GM12801 (cell line): Measurements from ENCODE around the gene ARHGEF25.

ENCODE experiments used
- CTCF ChIP-seq: IDR thresholded peaks from one replicate; pipeline ENCODE4 v1.5.1; 2011; ENCODE audit warnings: control low read depth; ENCODE audit not compliant: insufficient read length; ENCODE audit errors: extremely low read depth

Gene ARHGEF25

GRCh38 chr12:57603324-57603723, 7.9 kb upstream of the ARHGEF25 start:
- TF ChIP-seq CTCF, result no peak

DNA sequence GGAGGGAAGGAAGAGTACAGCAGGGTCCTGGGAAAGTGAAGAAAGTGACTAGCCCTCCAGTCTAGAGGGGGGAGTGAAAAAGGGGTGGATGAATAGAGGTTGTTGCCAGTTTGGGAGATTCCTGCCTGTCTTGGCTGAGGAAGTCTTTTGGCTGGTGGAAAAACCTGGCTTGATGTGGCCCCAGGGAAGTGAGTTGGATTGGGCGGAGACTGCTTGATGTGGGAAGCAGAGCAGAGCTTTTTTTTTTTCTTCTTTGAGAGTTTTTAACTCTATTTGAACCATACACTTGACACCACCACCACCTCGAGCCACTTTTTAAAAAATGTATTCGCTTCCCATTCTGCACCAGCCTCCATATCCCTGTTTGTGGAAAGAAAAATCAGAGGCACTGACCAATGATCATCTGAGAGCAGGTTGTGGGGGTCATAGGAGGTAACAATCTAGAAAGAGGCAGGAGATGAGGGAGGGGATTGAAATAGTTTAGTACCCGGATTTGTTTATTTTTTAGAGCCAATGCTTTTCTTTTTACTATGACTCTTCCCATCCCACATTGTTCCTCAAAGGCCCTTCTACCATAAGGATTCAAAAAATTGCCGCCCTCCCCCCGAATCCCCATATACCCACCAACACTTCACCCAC, 7.3 kb upstream of the ARHGEF25 start:
- TF ChIP-seq CTCF, result no peak

DNA sequence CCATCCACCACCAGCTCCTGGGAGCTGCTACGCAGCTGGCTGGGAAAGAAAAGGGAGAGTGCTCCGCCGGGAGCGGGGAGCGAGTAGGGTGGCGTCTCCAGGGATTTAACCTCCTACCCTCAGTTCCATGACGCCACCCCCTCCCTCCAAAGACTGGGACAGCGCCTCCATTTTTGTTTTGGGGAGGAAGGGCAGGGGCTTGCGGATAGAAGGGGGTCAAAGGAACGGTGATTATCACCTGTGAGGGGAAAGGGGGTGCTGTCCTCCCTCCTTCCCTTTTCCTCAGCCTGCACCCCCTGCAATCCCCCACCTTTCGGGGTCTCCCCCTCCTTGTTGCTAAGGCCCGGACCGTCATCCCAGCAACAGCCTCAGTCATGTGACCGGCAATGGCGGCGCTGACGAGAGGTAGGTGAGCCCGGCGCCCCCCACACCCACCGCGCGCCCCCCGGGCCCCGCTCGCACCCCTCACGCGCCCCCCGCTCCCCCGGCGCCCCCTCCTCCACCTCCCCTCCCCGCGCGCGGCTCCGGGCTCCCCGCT, 6.7 kb upstream of the ARHGEF25 start, which contains the start of gene DTX3:
TSS of gene DTX3 (plus strand) at position 371 of the 538 bp plus-strand sequence. CDS start 1,694 bp downstream, outside the sequence.
- no peak for TF ChIP-seq CTCF

DNA sequence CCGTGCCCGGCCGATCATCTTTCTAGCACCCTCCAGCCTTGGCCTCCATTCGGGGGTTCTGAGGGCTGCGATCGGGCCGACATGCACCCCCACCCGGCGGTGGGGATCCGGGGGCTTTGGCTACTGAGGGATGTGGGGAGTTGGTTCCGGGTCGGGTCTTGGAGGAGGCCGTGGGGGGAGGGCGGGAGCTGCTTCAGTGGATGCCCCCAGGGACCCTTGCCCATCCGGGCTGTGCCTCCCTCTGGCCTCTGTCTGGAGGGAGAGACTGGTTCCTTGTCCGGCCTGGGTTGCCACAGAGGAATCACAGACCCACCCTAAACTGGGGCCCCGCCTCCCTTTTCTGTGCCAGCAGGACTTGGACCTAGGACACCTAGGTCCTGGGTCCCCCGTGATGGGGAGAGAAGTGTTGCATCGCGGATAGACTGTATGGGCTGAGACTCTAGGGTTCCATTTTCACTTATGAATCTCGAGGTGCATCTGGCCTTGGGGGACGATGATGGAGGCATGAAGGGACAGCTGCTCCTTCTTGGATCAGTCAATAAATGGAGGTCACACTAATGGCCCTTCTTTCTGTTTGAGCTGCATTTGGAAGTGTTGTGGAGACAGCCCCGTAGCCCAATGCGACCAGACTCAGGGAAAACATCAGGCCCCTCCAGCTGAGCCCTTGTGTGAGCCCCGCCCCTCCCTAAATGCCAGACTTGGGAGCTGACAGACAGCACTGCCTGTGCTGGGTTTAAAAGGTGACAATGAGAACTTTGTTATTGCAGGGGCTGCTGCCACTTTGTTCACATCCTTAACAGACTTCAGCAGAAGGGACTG, 6.0 kb upstream of the ARHGEF25 start:
- no peak for TF ChIP-seq CTCF

- no peak for TF ChIP-seq CTCF
Measured at GRCh38 chr12:57605811-57606311, 5.4 kb upstream of the ARHGEF25 start.

DNA sequence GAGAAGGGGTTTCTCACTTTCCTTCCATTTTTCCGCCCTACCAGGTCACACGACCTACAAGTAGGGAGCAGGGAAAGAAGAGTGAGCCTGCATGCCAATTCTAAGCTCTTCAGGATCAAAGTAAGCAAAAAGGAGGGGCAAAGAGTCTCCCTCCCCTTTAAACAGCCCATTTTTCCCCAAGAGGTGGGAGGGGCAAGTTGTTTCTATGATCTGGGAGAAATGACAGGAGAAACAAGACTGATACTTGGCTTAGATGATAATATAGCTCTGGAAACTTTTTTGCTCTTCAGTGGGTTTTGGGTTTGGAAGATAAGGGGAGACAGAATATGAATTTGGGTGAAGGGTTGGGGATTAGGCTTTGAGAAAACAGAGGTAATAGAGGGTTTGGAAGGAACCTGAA, 4.8 kb upstream of the ARHGEF25 start:
- TF ChIP-seq CTCF, result no peak

GRCh38 chr12:57606821-57607220, 4.4 kb upstream of the ARHGEF25 start:
- no peak for TF ChIP-seq CTCF
